GM21390 (cell line): Measurements from ENCODE around the gene SEMA3G.

ENCODE experiments used
- ATAC-seq: cut with Tn5 transposase; IDR thresholded peaks from one replicate; pipeline ENCODE4 v1.9.1; 2021; ENCODE audit not compliant: unreplicated experiment

The SEMA3G gene

GRCh38 chr3:52454938-52455282 is 10.0 kb upstream of the SEMA3G start:
- ATAC-seq: no peak

- ATAC-seq: no peak
Measured at GRCh38 chr3:52454250-52454937, 9.5 kb upstream of the SEMA3G start.

- no peak for ATAC-seq
Measured at GRCh38 chr3:52453496-52454249, 8.8 kb upstream of the SEMA3G start, which contains the start of gene TNNC1. Gene TNNC1, minus strand, starts transcription at chr3:52454041. Its CDS starts 26 bp downstream, at chr3:52454015.

GRCh38 chr3:52452570-52453221 is 7.8 kb upstream of the SEMA3G start:
- ATAC-seq: no peak

GRCh38 chr3:52452126-52452525 is 7.2 kb upstream of the SEMA3G start:
- no peak for ATAC-seq

GRCh38 chr3:52451237-52452083 is 6.6 kb upstream of the SEMA3G start:
- ATAC-seq: no peak

- ATAC-seq: no peak
Measured at GRCh38 chr3:52450489-52451236, 5.8 kb upstream of the SEMA3G start.

- no peak for ATAC-seq
Measured at GRCh38 chr3:52447512-52448355, 2.8 kb upstream of the SEMA3G start.

- no peak for ATAC-seq
Measured at GRCh38 chr3:52446631-52447511, 2.0 kb upstream of the SEMA3G start.

GRCh38 chr3:52446042-52446441 is 1.1 kb upstream of the SEMA3G start:
- ATAC-seq: no peak

GRCh38 chr3:52443791-52444687 is 864 bp downstream of the SEMA3G start:
- ATAC-seq: no peak

GRCh38 chr3:52443268-52443610 is 1.7 kb downstream of the SEMA3G start:
- no peak for ATAC-seq

GRCh38 chr3:52442409-52443267 is 2.3 kb downstream of the SEMA3G start:
- no peak for ATAC-seq

GRCh38 chr3:52441772-52442332 is 3.1 kb downstream of the SEMA3G start:
- ATAC-seq: no peak

GRCh38 chr3:52441091-52441771 is 3.7 kb downstream of the SEMA3G start:
- no peak for ATAC-seq

- no peak for ATAC-seq
Measured at GRCh38 chr3:52440671-52441070, 4.2 kb downstream of the SEMA3G start.
